WTC11 (cell line): ENCODE measurements around the gene KCTD16. TPM values are rescaled to one million over a fixed set of nuclear protein-coding genes. Genes with fewer than 3 reads are reported as not detected.

ENCODE experiments used
- ATAC-seq: fragments of 200-7000 bp; cut with Tn5 transposase; 2 replicates; pipeline ENCODE4 v1.10.0; 2021; ENCODE audit warnings: mild to moderate bottlenecking, moderate library complexity
- CTCF ChIA-PET: fragments of 300-600 bp; sonication (Branson Sonifier 250); formaldehyde crosslinking; loops from one replicate; lab custom pipeline; 2021; ENCODE audit warnings: antibody characterized with exemption; lab: Charles Lee
- POLR2A ChIA-PET: fragments of 350-600 bp; sonication (Branson Sonifier 250); formaldehyde crosslinking; loops from one replicate; lab custom pipeline; 2021; ENCODE audit warnings: antibody characterized with exemption; lab: Charles Lee
- DNase-seq: peaks from one replicate; pipeline ENCODE4 v3.0.0; 2021; ENCODE audit warnings: low spot score
- H3K27ac Mint-ChIP-seq: 2 replicates; pipeline ENCODE4 v1.8.0; 2021; ENCODE audit warnings: mixed read lengths
- H3K27me3 Mint-ChIP-seq: 2 replicates; pipeline ENCODE4 v1.8.0; 2021; ENCODE audit warnings: low read depth, mild to moderate bottlenecking, moderate library complexity, mixed read lengths
- H3K36me3 Mint-ChIP-seq: 2 replicates; pipeline ENCODE4 v1.8.0; 2021; ENCODE audit warnings: mixed read lengths
- H3K4me1 Mint-ChIP-seq: 2 replicates; pipeline ENCODE4 v1.8.0; 2022; ENCODE audit warnings: mixed read lengths
- H3K4me3 Mint-ChIP-seq: 2 replicates; pipeline ENCODE4 v1.8.0; 2021; ENCODE audit warnings: mild to moderate bottlenecking, moderate library complexity, mixed read lengths
- H3K9me3 Mint-ChIP-seq: 2 replicates; pipeline ENCODE4 v1.8.0; 2021; ENCODE audit warnings: mixed read lengths
- CDX4 ChIP-seq: fragments of 250-450 bp; sonication (Bioruptor Pico); IDR thresholded peaks from 2 replicates; pipeline ENCODE4 v1.9.0; 2021; ENCODE audit warnings: moderate library complexity, mild to moderate bottlenecking, inconsistent platforms, borderline replicate concordance
- E2F1 ChIP-seq: sonication (generic); formaldehyde crosslinking; IDR thresholded peaks from 2 replicates; pipeline ENCODE4 v1.8.0; 2022; ENCODE audit warnings: mild to moderate bottlenecking, missing genetic modification reagents
- FOXP1 ChIP-seq: sonication (generic); formaldehyde crosslinking; IDR thresholded peaks from 2 replicates; pipeline ENCODE4 v1.8.0; 2022; ENCODE audit warnings: missing genetic modification reagents, mild to moderate bottlenecking, moderate library complexity, borderline replicate concordance
- GABPB1 ChIP-seq: sonication (generic); formaldehyde crosslinking; IDR thresholded peaks from 2 replicates; pipeline ENCODE4 v1.8.1; 2023; ENCODE audit warnings: mild to moderate bottlenecking, missing genetic modification reagents
- NFE2L1 ChIP-seq: sonication (generic); formaldehyde crosslinking; IDR thresholded peaks from 2 replicates; pipeline ENCODE4 v1.8.1; 2023; ENCODE audit warnings: missing genetic modification reagents
- NR3C1 ChIP-seq: sonication (generic); formaldehyde crosslinking; conservative IDR thresholded peaks from 2 replicates; pipeline ENCODE4 v1.8.1; 2023; ENCODE audit warnings: low read depth, mild to moderate bottlenecking, missing genetic modification reagents
- SMAD3 ChIP-seq: sonication (generic); formaldehyde crosslinking; IDR thresholded peaks from 2 replicates; pipeline ENCODE4 v1.8.0; 2022; ENCODE audit warnings: missing genetic modification reagents, mild to moderate bottlenecking, borderline replicate concordance
- SP1 ChIP-seq: sonication (generic); formaldehyde crosslinking; conservative IDR thresholded peaks from 2 replicates; pipeline ENCODE4 v1.8.1; 2022; ENCODE audit warnings: missing genetic modification reagents
- ZBTB21 ChIP-seq: sonication (generic); formaldehyde crosslinking; IDR thresholded peaks from 2 replicates; pipeline ENCODE4 v1.8.1; 2023; ENCODE audit warnings: mild to moderate bottlenecking, missing genetic modification reagents, borderline replicate concordance
- ZNF138 ChIP-seq: sonication (generic); formaldehyde crosslinking; conservative IDR thresholded peaks from 2 replicates; pipeline ENCODE4 v1.8.1; 2022; ENCODE audit warnings: mild to moderate bottlenecking, moderate library complexity, missing genetic modification reagents
- ZNF281 ChIP-seq: sonication (generic); formaldehyde crosslinking; IDR thresholded peaks from 2 replicates; pipeline ENCODE4 v1.8.0; 2023; ENCODE audit warnings: mild to moderate bottlenecking, missing genetic modification reagents
- ZNF396 ChIP-seq: fragments of 250-450 bp; sonication (Bioruptor Pico); IDR thresholded peaks from 2 replicates; pipeline ENCODE4 v1.8.0; 2021; ENCODE audit warnings: mild to moderate bottlenecking, moderate library complexity, borderline replicate concordance
- ZNF423 ChIP-seq: fragments of 250-450 bp; sonication (Bioruptor Pico); IDR thresholded peaks from 2 replicates; pipeline ENCODE4 v2.1.2; 2022; ENCODE audit warnings: mild to moderate bottlenecking, moderate library complexity
- ZNF671 ChIP-seq: fragments of 250-450 bp; sonication (Bioruptor Pico); IDR thresholded peaks from 2 replicates; pipeline ENCODE4 v1.8.0; 2021; ENCODE audit warnings: mild to moderate bottlenecking
- total RNA-seq: library from RNA; stranded (reverse); gene quantifications from 3 replicates; pipeline ENCODE4 v1.2.3, GENCODE V29; 2021
- TF ChIP-seq, protein P1 (sequence below): fragments of 250-450 bp; sonication (Bioruptor Pico); conservative IDR thresholded peaks from 2 replicates; pipeline ENCODE4 v1.9.0; 2021; ENCODE audit warnings: mild to moderate bottlenecking
- TF ChIP-seq, protein P2 (sequence below): sonication (generic); formaldehyde crosslinking; IDR thresholded peaks from 2 replicates; pipeline ENCODE4 v1.8.1; 2023; ENCODE audit warnings: mild to moderate bottlenecking, missing genetic modification reagents
- TF ChIP-seq, protein P3 (sequence below): fragments of 250-450 bp; sonication (Bioruptor Pico); IDR thresholded peaks from 2 replicates; pipeline ENCODE4 v2.1.2; 2022; ENCODE audit warnings: mild to moderate bottlenecking, moderate library complexity
- TF ChIP-seq, protein P4 (sequence below): sonication (generic); formaldehyde crosslinking; IDR thresholded peaks from 2 replicates; pipeline ENCODE4 v1.8.1; 2022; ENCODE audit warnings: low read depth, mild to moderate bottlenecking, moderate library complexity, missing genetic modification reagents, borderline replicate concordance
- TF ChIP-seq, protein P5 (sequence below): sonication (generic); formaldehyde crosslinking; conservative IDR thresholded peaks from 2 replicates; pipeline ENCODE4 v1.8.1; 2023; ENCODE audit warnings: mild to moderate bottlenecking, low read depth, missing genetic modification reagents, moderate library complexity

Gene KCTD16
- total RNA-seq, 1 experiment from 2014 or later, result 0.20 TPM

DNA sequence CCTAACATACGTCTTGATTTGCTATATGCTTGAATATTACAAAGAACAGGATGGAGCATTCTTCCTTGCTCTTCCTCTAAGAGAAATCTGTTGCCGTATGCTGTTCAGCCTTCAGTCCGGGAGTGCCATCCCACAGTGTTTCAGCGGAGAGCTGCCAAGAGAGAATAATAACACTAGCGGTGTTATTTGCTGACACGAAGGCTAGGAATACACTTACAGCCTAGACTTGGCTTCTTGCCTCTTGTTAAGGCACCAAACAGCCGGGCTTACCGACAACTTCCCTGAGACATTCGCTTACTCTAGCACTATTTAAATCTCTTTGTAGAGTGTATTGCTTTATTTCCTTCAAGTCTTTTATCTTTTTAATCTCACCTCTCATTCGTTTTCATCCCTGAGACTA lies 31.4 kb downstream of the KCTD16 start:
- H3K4me3 Mint-ChIP-seq, result no peak overlapping the region
- no peaks in the 10 kb centered on the region for H3K9me3 Mint-ChIP-seq
- H3K36me3 Mint-ChIP-seq, result no peaks in the 10 kb centered on the region
- CTCF ChIA-PET, result interaction anchor here (0.6 kb wide), 1 partner anchor 22 kb away, joined by 3 read pairs; no protein-coding TSS in a partner anchor
- peaks cover 12% of the 10 kb centered on the region for H3K4me1 Mint-ChIP-seq
- no peak for ATAC-seq
- TF ChIP-seq ZNF281 (CRISPR knock-in tag), result no peak
- no peak for TF ChIP-seq ZNF671 (CRISPR knock-in tag)
- no peak for TF ChIP-seq GABPB1
- TF ChIP-seq ZNF138, result no peak
- TF ChIP-seq CDX4, result no peak
- no peak for TF ChIP-seq NFE2L1 (CRISPR knock-in tag)
- no peak for DNase-seq
- peaks cover 33% of the 10 kb centered on the region for H3K27me3 Mint-ChIP-seq
- no peak overlapping the region for H3K27ac Mint-ChIP-seq
- POLR2A ChIA-PET, result no interaction called here

DNA sequence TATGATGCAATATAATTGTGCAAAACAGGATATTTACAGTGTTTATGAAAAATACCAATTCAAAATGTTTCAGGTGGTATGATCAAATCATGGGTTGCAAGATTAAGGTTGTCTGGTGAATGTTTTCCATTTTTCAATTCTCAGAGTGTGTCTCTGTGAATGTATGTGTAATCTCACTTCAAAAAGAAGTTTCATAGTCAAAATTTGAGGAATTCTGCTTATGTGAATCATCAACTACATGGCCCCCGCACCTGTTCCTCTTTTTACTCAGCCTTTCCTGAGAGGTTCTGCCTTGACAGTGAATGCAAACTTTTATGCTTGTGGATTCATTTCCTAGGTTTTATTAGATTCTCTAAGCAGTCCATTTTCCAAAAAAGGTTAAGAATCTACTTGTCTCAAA lies 32.1 kb downstream of the KCTD16 start:
- H3K27me3 Mint-ChIP-seq, result peaks cover 38% of the 10 kb centered on the region
- H3K9me3 Mint-ChIP-seq, result no peaks in the 10 kb centered on the region
- DNase-seq (no peak), ATAC-seq (no peak)
- ChIA-PET CTCF (no interaction called here), POLR2A (no interaction called here)
- TF ChIP-seq, protein P1, sequence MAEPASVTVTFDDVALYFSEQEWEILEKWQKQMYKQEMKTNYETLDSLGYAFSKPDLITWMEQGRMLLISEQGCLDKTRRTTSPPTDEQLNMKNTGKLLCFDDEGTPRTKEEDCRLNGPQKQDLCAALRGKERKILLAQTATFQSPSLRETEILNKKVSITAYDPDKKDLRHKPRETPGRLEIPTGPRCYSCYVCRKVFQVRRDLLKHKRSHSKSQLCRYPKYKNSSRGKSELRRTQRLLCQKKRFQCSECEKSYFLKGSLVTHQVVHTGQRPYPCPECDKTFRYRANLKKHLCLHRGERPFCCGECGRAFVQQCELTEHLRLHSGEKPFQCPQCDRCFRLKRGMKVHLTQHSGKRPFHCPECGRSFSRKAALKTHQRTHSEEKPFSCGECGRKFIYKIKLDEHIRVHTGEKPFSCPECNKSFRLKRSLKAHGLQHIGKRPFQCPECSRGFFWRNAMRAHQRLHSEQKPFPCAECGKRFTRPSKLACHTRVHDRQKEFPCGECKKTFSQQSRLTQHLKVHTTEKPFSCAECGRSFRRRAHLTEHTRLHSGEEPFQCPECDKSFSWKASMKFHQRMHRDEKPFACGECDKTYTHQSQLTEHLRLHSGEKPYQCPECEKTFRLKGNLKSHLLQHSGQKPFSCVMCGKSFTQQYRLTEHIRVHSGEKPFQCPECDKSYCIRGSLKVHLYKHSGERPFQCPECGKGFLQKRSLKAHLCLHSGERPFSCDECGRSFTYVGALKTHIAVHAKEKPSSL (CRISPR knock-in tag), result no peak
- TF ChIP-seq ZNF396 (CRISPR knock-in tag) (no peak), NR3C1 (CRISPR knock-in tag) (no peak), ZBTB21 (CRISPR knock-in tag) (no peak), FOXP1 (CRISPR knock-in tag) (no peak), SMAD3 (no peak), E2F1 (CRISPR knock-in tag) (no peak), ZNF423 (CRISPR knock-in tag) (no peak), SP1 (CRISPR knock-in tag) (no peak)
- TF ChIP-seq, protein P2, sequence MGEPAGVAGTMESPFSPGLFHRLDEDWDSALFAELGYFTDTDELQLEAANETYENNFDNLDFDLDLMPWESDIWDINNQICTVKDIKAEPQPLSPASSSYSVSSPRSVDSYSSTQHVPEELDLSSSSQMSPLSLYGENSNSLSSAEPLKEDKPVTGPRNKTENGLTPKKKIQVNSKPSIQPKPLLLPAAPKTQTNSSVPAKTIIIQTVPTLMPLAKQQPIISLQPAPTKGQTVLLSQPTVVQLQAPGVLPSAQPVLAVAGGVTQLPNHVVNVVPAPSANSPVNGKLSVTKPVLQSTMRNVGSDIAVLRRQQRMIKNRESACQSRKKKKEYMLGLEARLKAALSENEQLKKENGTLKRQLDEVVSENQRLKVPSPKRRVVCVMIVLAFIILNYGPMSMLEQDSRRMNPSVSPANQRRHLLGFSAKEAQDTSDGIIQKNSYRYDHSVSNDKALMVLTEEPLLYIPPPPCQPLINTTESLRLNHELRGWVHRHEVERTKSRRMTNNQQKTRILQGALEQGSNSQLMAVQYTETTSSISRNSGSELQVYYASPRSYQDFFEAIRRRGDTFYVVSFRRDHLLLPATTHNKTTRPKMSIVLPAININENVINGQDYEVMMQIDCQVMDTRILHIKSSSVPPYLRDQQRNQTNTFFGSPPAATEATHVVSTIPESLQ (CRISPR knock-in tag), result no peak
- TF ChIP-seq, protein P3, sequence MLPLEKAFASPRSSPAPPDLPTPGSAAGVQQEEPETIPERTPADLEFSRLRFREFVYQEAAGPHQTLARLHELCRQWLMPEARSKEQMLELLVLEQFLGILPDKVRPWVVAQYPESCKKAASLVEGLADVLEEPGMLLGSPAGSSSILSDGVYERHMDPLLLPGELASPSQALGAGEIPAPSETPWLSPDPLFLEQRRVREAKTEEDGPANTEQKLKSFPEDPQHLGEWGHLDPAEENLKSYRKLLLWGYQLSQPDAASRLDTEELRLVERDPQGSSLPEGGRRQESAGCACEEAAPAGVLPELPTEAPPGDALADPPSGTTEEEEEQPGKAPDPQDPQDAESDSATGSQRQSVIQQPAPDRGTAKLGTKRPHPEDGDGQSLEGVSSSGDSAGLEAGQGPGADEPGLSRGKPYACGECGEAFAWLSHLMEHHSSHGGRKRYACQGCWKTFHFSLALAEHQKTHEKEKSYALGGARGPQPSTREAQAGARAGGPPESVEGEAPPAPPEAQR (CRISPR knock-in tag), result no peak
- TF ChIP-seq, protein P4, sequence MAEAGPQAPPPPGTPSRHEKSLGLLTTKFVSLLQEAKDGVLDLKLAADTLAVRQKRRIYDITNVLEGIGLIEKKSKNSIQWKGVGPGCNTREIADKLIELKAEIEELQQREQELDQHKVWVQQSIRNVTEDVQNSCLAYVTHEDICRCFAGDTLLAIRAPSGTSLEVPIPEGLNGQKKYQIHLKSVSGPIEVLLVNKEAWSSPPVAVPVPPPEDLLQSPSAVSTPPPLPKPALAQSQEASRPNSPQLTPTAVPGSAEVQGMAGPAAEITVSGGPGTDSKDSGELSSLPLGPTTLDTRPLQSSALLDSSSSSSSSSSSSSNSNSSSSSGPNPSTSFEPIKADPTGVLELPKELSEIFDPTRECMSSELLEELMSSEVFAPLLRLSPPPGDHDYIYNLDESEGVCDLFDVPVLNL (CRISPR knock-in tag), result no peak
- TF ChIP-seq, protein P5, sequence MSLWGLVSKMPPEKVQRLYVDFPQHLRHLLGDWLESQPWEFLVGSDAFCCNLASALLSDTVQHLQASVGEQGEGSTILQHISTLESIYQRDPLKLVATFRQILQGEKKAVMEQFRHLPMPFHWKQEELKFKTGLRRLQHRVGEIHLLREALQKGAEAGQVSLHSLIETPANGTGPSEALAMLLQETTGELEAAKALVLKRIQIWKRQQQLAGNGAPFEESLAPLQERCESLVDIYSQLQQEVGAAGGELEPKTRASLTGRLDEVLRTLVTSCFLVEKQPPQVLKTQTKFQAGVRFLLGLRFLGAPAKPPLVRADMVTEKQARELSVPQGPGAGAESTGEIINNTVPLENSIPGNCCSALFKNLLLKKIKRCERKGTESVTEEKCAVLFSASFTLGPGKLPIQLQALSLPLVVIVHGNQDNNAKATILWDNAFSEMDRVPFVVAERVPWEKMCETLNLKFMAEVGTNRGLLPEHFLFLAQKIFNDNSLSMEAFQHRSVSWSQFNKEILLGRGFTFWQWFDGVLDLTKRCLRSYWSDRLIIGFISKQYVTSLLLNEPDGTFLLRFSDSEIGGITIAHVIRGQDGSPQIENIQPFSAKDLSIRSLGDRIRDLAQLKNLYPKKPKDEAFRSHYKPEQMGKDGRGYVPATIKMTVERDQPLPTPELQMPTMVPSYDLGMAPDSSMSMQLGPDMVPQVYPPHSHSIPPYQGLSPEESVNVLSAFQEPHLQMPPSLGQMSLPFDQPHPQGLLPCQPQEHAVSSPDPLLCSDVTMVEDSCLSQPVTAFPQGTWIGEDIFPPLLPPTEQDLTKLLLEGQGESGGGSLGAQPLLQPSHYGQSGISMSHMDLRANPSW (CRISPR knock-in tag), result no peak
- no peaks in the 10 kb centered on the region for H3K36me3 Mint-ChIP-seq
- no peak overlapping the region for H3K4me3 Mint-ChIP-seq
- peaks cover 12% of the 10 kb centered on the region for H3K4me1 Mint-ChIP-seq
- H3K27ac Mint-ChIP-seq, result no peak overlapping the region
